Lung (tissue), 12 donors: ENCODE results near the gene DIPK1A. TPM values are rescaled to one million over a fixed set of nuclear protein-coding genes. Genes with fewer than 3 reads are reported as not detected.

ENCODE experiments used
- ATAC-seq: fragments of 200-7000 bp; cut with Tn5 transposase; one replicate; pipeline ENCODE4 v1.9.1; 2020; ENCODE audit warnings: moderate number of reproducible peaks; ENCODE audit not compliant: insufficient read depth, low FRiP score
- DNase-seq, 3 donors: peaks; one replicate each; pipeline ENCODE4 v3.0.0-alpha.2; 2013 to 2017
- H3K27ac ChIP-seq, 2 donors: one replicate each; pipeline ENCODE4 v1.5.1; 2013; ENCODE audit warnings: mild to moderate bottlenecking in 2 of 2, moderate library complexity in 2 of 2, control low read depth in 1 of 2, inconsistent platforms in 1 of 2, low read depth in 1 of 2, low read length in 1 of 2
- H3K27me3 ChIP-seq, 3 donors: one replicate each; pipeline ENCODE4 v1.5.1; 2013; ENCODE audit warnings: low read length in 2 of 3; ENCODE audit not compliant: control insufficient read depth in 3 of 3, insufficient read depth in 3 of 3
- H3K36me3 ChIP-seq, 4 donors: one replicate each; pipeline ENCODE4 v1.5.1; 2013; ENCODE audit warnings: low read length in 4 of 4, mild to moderate bottlenecking in 1 of 4, moderate library complexity in 1 of 4; ENCODE audit not compliant: control insufficient read depth in 4 of 4, insufficient read depth in 4 of 4
- H3K4me1 ChIP-seq, 5 donors: one replicate each; pipeline ENCODE4 v1.5.1; 2013; ENCODE audit warnings: low read length in 5 of 5, mild to moderate bottlenecking in 2 of 5, moderate library complexity in 1 of 5; ENCODE audit not compliant: control insufficient read depth in 5 of 5, insufficient read depth in 5 of 5
- H3K4me3 ChIP-seq: one replicate; pipeline ENCODE4 v1.5.1; 2013; ENCODE audit warnings: mild to moderate bottlenecking, control low read depth, moderate library complexity
- H3K9ac ChIP-seq, 2 donors: one replicate each; pipeline ENCODE4 v1.5.1; 2013; ENCODE audit warnings: low read length in 2 of 2, control low read depth in 1 of 2; ENCODE audit not compliant: insufficient read depth in 1 of 2
- H3K9me3 ChIP-seq, 4 donors: one replicate each; pipeline ENCODE4 v1.5.1; 2013; ENCODE audit warnings: low read length in 3 of 4, mild to moderate bottlenecking in 1 of 4, moderate library complexity in 1 of 4; ENCODE audit not compliant: control insufficient read depth in 4 of 4, insufficient read depth in 3 of 4
- CTCF ChIP-seq: IDR thresholded peaks from 2 replicates; pipeline ENCODE4 v1.5.1; 2012; ENCODE audit warnings: mild to moderate bottlenecking; ENCODE audit errors: control extremely low read depth, extremely low read depth
- WGBS, 2 donors: extraction: QIAGEN DNeasy Blood & Tissue Kit; methylation state at CpG; one replicate each; pipeline ENCODE4 v1.1.7; 2013; 5-methylcytosine and 5-hydroxymethylcytosine counted together
- polyA plus RNA-seq, 2 donors: library from polyadenylated mRNA; stranded (reverse); fragments of 200-250 nt; gene quantifications; one replicate each; pipeline ENCODE4 v1.2.1, GENCODE V29; 2013
- total RNA-seq, 2 donors: library from RNA; depleted of rRNA in 1 of 2; stranded (reverse); fragments of >200 nt in 1 of 2; gene quantifications; one replicate each; pipeline ENCODE4 v1.2.1, GENCODE V29; 2014 to 2021
- donor health status: control.
- donor health status: control.
- donor health status: Bipolar disorder and iron deficiency.
- donor health status: healthy.
- donor health status: DM: yes; HTN: yes; CAD: no.

The DIPK1A gene
- total and polyA plus RNA-seq, 4 donors, result 2.3 to 8.0 (median 4.1) TPM

GRCh38 chr1:92862605-92863004 lies 98.7 kb downstream of the DIPK1A start:
- no peak overlapping the region for H3K27ac ChIP-seq
- no peaks in the 10 kb centered on the region for H3K27me3 ChIP-seq
- no peaks in the 10 kb centered on the region for H3K9me3 ChIP-seq
- DNase-seq, result no peak
- peaks cover 0 to 2% (median 0%) of the 10 kb centered on the region in 5 donors for H3K4me1 ChIP-seq
- no peak overlapping the region for H3K4me3 ChIP-seq
- no peak for TF ChIP-seq CTCF
- no peak for ATAC-seq
- 81 to 88% methylated on average over 4 of the region's 4 CpGs for WGBS, 2 donors
- no peaks in the 10 kb centered on the region for H3K36me3 ChIP-seq
- H3K9ac ChIP-seq, result no peak overlapping the region

- 59 to 60% methylated on average over 7 of the region's 7 CpGs for WGBS, 2 donors
- TF ChIP-seq CTCF, result no peak
- no peaks in the 10 kb centered on the region for H3K27me3 ChIP-seq
- ATAC-seq (no peak), DNase-seq (no peak)
- H3K9ac ChIP-seq, result no peak overlapping the region
- H3K9me3 ChIP-seq, result no peaks in the 10 kb centered on the region
- H3K27ac ChIP-seq, result no peak overlapping the region
- peaks cover 0 to 2% (median 0%) of the 10 kb centered on the region in 5 donors for H3K4me1 ChIP-seq
- no peaks in the 10 kb centered on the region for H3K36me3 ChIP-seq
- H3K4me3 ChIP-seq, result no peak overlapping the region
Observed at GRCh38 chr1:92859400-92860039, 101.7 kb downstream of the DIPK1A start.

- Histone ChIP-seq H3K4me3 (no peak overlapping the region), H3K27ac (no peak overlapping the region), H3K27me3 (no peaks in the 10 kb centered on the region), H3K9ac (no peak overlapping the region), H3K4me1 (peaks cover 0 to 2% (median 0%) of the 10 kb centered on the region in 5 donors), H3K9me3 (no peaks in the 10 kb centered on the region), H3K36me3 (no peaks in the 10 kb centered on the region)
- ATAC-seq (peak; percentile 87), DNase-seq (peak; percentile 62 to 91 (median 91))
- 32 to 37% methylated on average over 13 of the region's 13 CpGs for WGBS, 2 donors
- TF ChIP-seq CTCF, result peak; percentile 97
Observed at GRCh38 chr1:92858564-92859399, 102.5 kb downstream of the DIPK1A start.
